Testis (tissue), 2 donors: ENCODE measurements around the gene CXCR6.

Source experiments
- CTCF ChIP-seq, 3 experiments: fragments of 450-650 bp in 2 of 3; fragments of 200-600 bp in 1 of 3; sonication (generic) in 1 of 3; IDR thresholded peaks; one replicate each; pipeline ENCODE4 v1.5.1; 2016 to 2019; ENCODE audit warnings: antibody characterized with exemption in 3 of 3, mild to moderate bottlenecking in 2 of 3, moderate library complexity in 1 of 3
- POLR2A ChIP-seq: fragments of 450-650 bp; IDR thresholded peaks from one replicate; pipeline ENCODE4 v1.6.1; 2017; ENCODE audit warnings: antibody characterized with exemption, mild to moderate bottlenecking, moderate library complexity

GRCh38 chr3:45894015-45894414 is 49.2 kb upstream of the CXCR6 start:
- TF ChIP-seq CTCF (IDR thresholded peaks at IDR 0.05) (no peak), POLR2A (no peak)
